Epithelial cell of prostate (primary cell): ENCODE results near the gene KRTAP10-5.

Source experiments
- DNase-seq: peaks from one replicate; pipeline ENCODE4 v3.0.0-alpha.2; 2011; ENCODE audit warnings: low read depth, low spot score
- H3K27ac ChIP-seq: fragments of 450-650 bp; 2 replicates; pipeline ENCODE4 v1.5.1; 2017; ENCODE audit warnings: mild to moderate bottlenecking

The KRTAP10-5 gene

DNA sequence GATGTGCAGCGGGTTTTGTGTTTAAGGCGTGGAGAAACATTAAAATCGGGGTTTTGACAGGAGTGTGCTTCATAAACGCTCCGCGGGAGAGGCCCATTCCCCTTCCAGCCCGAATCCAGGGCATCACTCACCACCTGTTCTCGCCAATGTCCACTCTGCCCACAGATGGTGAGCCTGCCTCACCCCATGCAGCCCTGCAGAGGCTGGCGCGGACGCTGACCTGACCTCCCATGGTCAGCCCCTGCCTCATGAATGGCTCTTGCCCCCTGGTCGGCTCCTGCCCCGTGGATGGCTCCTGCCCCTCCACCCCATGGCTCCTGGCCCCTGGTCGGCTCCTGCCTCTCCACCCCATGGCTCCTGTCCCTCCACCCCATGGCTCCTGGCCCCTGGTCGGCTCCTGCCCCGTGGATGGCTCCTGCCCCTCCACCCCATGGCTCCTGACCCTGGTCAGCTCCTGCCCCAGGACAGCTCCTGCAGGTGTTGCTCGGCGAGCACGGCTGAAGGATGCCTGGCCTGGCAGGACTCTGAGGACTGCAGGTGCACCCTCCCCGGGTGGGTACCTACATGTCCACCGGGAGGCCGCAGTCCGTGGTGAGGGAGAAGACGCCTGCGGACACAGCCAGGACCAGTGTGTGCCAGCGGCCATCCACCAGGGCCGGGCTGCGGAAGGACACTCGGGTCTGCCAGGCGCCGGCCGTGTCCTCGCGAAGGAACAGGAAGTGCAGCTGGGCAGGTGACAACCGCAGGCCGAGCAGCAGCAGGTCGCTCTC, 47.1 kb downstream of the KRTAP10-5 start:
- no peak overlapping the region for H3K27ac ChIP-seq
- DNase-seq, result no peak

DNA sequence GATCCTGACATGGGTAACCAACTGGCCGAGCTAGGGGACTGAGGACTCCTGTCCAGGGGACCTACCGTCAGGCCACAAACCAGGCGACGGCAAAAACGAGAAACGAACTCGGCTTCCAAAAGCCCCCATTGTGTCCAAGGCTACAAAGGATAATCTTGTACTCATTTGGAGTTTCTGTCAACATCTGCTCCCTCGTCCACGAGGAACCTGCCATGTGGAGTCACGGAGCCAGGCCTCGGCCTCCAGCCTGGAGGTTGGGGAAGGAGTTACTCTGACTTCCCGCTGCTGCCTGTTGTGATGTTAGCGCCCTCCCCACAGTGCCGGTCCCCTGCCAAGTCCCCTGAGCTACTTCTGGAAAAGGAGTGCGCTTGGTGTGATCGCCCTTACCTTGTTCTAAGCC, 47.7 kb downstream of the KRTAP10-5 start:
- no peak overlapping the region for H3K27ac ChIP-seq
- DNase-seq, result no peak

DNA sequence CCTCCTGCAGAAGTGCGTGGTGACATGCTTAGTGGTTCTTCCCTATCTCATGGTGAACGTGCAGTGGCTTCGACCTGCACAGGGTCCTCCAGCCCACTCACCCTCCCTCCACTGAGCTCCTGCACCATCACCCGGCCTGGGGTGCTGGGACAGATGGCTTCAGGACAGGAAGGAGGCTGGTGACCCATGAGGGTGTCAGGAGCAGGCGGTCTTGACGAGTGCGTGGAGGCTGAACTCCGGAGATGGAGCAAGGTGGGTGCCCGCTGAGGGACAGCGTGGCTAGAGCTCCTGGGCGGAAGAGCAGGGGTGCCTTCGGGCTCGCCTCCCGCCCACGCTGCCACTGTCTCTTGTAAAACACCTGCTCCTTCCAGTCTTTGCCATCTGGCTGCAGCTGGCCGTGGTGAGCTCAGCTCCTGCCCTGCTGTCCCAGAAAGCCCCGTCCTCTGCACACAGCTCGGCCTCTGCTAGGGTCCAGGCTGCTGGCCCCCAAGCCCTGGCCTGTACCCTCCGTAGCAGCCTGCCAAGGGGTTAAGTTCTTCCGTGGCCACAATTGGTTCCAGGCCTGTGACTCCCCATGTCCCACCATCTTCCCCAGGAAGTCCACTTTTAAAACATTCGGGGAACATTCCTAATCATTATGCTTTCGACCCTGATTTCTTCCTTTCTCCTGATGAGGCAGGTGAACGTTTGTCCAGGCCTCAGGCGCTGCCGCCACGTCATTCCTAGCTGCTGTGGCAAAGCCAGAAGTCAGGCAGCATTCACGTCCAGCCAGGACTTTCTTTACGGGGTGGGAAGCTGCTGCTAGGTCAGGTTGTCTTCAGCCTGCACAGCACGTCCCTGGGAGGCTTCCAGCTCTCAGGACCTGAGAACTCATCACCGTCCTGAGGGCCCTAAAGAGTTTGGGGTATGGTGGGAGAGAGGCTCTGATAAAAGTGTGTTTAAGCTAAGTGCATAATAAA, 48.5 kb downstream of the KRTAP10-5 start:
- no peak for DNase-seq
- no peak overlapping the region for H3K27ac ChIP-seq

DNA sequence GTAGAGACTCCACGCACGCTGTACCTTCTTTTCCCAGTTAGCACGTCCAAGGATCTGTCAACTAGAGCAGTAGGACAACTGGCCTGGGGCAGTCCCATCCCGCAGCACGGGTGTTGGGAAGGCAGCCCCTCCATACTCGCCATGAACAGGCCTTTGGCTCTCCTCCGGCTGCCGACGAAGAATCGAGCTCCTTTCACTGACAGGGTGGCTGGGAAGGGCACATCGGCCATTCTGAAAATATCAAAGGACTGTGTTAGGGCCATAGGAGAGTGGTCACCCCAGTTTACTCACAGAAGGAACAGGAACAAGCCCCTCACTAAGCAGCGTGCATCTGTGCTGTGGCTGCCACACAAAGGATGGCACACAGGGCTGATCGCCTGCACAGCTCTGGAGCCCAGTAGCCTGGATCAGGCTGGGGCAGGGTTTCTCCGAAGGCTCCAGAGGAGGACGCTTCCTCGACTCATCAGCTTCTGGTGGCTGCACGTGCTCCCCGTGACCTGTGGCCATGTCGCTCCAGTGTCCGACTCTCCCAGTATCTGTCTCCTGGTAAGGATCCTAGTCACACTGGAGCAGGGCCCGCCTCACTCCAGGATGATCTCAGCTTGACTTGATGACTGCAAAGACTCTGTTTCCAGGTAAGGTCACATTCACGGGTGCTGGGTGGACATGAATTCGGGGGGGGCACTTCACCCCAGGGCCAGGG, 49.4 kb downstream of the KRTAP10-5 start:
- no peak for DNase-seq
- H3K27ac ChIP-seq, result no peak overlapping the region

DNA sequence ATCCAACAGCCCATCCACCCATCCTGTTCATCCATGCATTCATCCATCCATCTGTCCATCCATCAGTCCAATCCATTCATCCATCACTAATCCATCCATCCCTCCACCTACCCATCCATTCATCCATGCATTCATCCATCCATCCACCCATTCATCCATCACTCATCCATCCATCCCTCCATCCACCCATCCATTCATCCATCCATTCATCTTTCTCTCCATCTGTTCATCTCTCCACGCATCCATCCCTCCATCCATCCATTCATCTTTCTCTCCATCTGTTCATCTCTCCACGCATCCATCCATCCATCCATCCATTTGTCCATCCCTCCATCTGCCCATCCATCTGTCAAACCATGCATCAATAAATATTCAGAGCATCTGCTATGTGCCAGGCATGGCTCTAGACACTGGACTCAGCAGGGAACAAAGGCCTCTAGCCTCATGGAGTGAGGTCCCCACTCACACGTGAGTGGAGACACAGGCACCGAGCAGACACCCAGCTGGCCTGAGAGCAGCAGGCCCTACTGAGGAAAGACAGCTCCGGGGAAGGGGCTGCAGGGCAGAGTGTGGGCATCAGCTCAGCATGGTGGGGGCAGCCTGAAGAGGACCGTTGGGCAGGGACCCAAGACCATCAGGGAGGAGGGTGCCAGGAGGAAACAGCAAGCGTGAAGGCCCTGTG, 50.0 kb downstream of the KRTAP10-5 start:
- no peak for DNase-seq
- no peak overlapping the region for H3K27ac ChIP-seq

DNA sequence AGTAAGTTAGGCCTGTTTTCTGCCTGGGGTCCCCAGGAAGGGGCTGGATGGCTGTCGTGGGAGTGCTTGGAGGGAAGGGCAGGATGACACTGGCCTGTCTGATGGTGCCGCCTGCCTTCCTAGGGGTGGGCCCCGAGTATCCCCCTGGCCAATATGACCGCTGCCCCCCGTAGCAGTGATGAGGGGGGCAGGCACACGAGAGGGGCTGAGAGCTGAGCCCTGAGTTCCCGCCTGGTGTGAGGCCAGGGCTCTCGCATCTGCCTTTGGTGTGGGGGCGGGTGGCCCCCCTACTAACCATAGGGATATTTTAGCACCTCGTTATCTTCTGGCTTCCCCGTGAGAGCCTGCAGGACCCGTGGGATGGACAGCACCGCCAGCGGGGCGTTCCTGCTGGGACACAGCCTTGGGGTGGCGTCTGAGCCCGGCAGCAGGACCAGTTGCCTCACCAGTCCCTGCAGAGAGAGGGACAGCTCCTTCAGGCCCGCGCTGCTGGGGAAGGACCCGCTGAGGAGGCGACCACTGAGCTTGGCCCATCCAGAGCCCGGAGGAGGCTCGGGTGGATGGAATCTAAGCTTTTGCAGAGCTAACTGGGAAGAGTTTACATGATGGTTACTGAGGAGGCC, 50.8 kb downstream of the KRTAP10-5 start:
- H3K27ac ChIP-seq, result no peak overlapping the region
- no peak for DNase-seq
